Posterior vena cava (tissue), 2 donors: Measurements from ENCODE around the gene FKRP. TPM values are rescaled to one million over a fixed set of nuclear protein-coding genes. Genes with fewer than 3 reads are reported as not detected.
"Not testable (repeated sequence)": the region's sequence is repeated elsewhere in the genome, so short reads cannot be mapped to it uniquely, and the experiment has no call there.

ENCODE experiments used
- DNase-seq: peaks from one replicate; pipeline ENCODE4 v3.0.0-alpha.2; 2020; ENCODE audit warnings: low spot score
- intact Hi-C, 2 donors: fragments of 100-400 bp; cut with DNase I; formaldehyde crosslinking; loops; one replicate each; pipeline versions ENCODE4 v1.14.1 to v1.14.2; 2022 to 2023
- total RNA-seq, 2 donors: library from RNA; stranded (reverse); fragmentation: NEBNext Ultra II Directional; extraction: Animal tissue kit (Norgen Biotek cat#: 25700); gene quantifications; one replicate each; pipeline ENCODE4 v1.2.1, GENCODE V29; 2021
- donor health status: DM: yes; HTN: yes; CAD: no.
- donor health status: DM: yes; HTN: yes; CAD: no.

The FKRP gene
- total RNA-seq, 2 donors from 2014 or later, result 15.2 to 18.6 TPM

DNA sequence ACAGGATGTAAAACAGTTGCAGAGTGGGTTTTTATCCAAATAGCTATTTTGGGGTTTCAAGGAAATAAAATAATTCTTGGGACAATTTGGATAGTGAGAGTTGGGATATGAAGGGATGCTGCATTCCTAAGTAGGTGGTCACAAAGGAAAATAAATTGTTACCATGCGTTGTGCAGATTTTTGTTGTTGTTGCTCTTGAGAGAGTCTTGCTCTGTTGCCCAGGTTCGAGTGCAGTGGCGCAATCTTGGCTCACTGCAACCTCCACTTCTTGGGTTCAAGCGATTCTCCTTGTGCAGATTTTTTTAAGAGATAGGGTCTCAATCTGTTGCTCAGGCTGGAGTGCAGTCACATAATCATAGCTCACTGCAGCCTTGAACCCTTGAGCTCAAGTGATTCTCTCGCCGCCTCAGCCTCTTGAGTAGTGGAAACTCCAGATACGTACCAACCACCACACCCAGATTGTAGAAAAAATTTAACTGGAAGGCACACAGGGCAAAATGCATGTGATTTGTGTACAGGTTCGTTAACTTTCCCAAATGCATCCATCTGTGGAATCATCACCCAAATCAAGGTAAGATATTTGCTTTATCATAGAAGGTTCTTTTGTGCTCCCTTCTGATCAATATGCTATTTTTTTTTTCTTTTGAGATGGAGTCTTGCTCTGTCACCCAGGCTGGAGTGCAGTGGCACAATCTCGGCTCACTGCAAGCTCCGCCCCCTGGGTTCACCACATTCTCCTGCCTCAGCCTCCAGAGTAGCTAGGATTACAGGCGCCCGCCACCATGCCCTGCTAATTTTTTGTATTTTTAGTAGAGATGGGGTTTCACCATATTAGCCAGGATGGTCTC lies 26.5 kb downstream of the FKRP start:
- DNase-seq, result no peak
- intact Hi-C loops, result no loop called here

GRCh38 chr19:46773018-46773399 lies 27.2 kb downstream of the FKRP start:
- DNase-seq, result no peak
- intact Hi-C loops, result no loop called here

GRCh38 chr19:46775642-46776258 lies 29.9 kb downstream of the FKRP start:
- DNase-seq, result no peak
- intact Hi-C loops, result no loop called here

- DNase-seq, result no peak
- intact Hi-C loops, result no loop called here
Measured at GRCh38 chr19:46776927-46777911, 31.4 kb downstream of the FKRP start.

- DNase-seq, intact Hi-C loops: not testable (repeated sequence)
Measured at GRCh38 chr19:46777956-46778645, 32.2 kb downstream of the FKRP start.

- DNase-seq, result no peak
- intact Hi-C loops, result no loop called here
Measured at GRCh38 chr19:46782355-46783019, 36.6 kb downstream of the FKRP start.

GRCh38 chr19:46783670-46784069 lies 37.8 kb downstream of the FKRP start:
- intact Hi-C loops, result no loop called here
- DNase-seq, result no peak

- peak; percentile 93 for DNase-seq
- intact Hi-C loops, result no loop called here
Measured at GRCh38 chr19:46784262-46785053, 38.6 kb downstream of the FKRP start.

- no peak for DNase-seq
Measured at GRCh38 chr19:46785054-46785979, 39.5 kb downstream of the FKRP start.

DNA sequence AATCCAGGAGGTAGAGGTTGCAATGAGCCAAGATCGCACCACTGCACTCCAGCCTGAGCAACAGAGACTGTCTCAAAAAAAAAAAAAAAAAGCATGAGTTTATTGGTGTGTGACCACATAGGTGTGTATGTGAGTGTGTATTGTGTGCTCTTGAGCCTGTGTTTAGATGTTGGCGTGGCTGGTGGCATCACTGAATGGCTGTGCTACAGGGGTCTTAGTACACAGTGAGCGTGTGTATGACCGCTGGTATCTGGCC lies 40.1 kb downstream of the FKRP start:
- DNase-seq, result no peak
- intact Hi-C loops, result no loop called here

More at GRCh38 chr19:46785054-46785979, 39.5 kb downstream of the FKRP start:
- intact Hi-C loops, result no loop called here

DNA sequence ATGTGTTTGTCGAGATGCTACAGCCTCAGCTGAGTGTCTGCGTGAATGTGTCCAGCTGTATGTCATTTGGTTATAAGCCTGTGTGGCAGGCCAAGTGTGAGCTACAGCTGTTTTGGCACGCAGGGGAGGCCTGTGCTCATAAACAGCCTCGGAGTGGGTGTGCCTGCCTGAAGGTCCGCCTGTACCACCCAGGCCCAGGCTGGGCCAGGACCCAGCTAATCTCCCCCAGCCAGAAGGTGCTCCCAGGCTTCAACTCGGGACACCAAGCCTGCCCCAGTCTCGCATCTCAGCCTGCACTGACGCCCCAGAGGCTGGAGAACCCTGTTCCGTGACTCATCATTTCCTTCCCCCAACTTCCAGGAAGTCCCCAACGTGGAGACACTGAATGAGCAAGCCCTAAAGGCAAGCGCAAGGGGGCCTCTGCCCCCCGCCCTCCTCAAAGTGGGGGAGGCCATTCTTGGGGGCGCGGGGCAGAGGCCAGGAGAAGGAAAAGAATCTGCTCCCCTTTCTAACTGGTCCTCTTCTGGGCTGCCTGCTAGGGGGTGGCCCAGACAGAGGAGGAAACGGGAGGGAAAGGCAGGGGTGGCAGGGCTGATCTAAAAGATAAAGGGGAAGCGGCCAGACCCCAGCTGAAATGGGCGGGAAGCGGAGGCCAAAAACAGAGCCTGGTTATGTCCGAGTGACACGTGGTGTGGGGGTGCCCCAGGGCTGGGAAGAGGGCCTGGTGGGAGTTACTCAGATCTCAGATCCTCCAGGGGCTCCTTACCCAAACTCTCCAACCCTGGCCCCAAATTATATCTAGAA lies 40.6 kb downstream of the FKRP start:
- peak; percentile 93 for DNase-seq
- intact Hi-C loops, result no loop called here

DNA sequence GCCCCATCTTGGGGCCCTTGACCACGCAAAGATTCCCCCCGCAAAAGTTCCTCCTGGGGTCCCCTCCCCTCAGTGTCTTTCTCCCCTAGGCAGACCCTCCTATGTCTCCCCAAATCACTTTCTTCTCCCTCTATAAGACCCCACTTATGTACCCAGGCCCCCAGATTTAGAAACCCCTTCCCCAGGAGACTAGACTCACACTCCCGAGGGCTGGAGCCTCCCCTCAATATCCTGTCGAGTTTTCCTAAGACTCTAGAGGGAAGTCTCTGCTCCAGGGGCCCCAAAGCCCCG lies 41.1 kb downstream of the FKRP start:
- intact Hi-C loops, result no loop called here
- no peak for DNase-seq

GRCh38 chr19:46787331-46788261 lies 41.7 kb downstream of the FKRP start:
- intact Hi-C loops, result no loop called here
- peak; percentile 90 for DNase-seq

- DNase-seq, result peak; percentile 99
- intact Hi-C loops, result no loop called here
Measured at GRCh38 chr19:46788262-46788967, 42.6 kb downstream of the FKRP start, which contains the start of gene SLC1A5. Gene SLC1A5, minus strand, starts transcription at chr19:46788594. Its CDS starts 629 bp downstream, at chr19:46787965.

DNA sequence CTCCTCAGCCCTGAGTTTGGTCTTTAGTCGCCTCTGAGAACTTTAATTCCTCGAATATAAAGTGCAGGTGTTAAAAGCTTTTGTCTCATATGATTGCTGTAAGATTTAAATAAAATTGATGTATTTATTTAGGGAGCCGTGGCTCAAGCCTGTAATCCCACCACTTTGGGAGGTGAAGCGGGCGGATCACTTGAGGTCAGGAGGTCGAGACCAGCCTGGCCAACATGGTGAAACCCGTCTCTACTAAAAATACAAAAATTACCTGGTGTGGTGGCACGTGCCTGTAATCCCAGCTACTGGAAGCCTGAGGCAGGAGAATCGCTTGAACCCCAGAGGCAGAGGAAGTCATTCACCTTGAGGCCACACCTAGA lies 43.1 kb downstream of the FKRP start:
- DNase-seq, result no peak
- intact Hi-C loops, result no loop called here
